ENCODE results near the gene NEDD4L. TPM values are rescaled to one million over a fixed set of nuclear protein-coding genes. Genes with fewer than 3 reads are reported as not detected.

NEDD4L gene
- total RNA-seq, 1 experiment from 2014 or later = 42.9 TPM

GRCh38 chr18:58234359-58234741 lies 190.3 kb downstream of the NEDD4L start:
- Histone ChIP-seq H3K4me1 (ENCODE audit: control insufficient read depth, insufficient read depth, low read length) (peaks cover 34% of the 10 kb centered on the region), H3K9me3 (ENCODE audit: control insufficient read depth, insufficient read depth, low read depth, low read length) (no peaks in the 10 kb centered on the region), H3K27ac (ENCODE audit: low read length) (peak overlapping the region; percentile 57), H3K4me3 (ENCODE audit: low read depth in 2 of 2, low read length in 2 of 2) (no peak overlapping the region), H3K36me3 (ENCODE audit: control insufficient read depth, insufficient read depth, low read length) (no peaks in the 10 kb centered on the region), H3K27me3 (ENCODE audit: control insufficient read depth, insufficient read depth, low read length) (no peaks in the 10 kb centered on the region)
- BruUV-seq (replicated peaks) = no TSS peak
- DNase-seq (ENCODE audit: low read depth, low spot score) = no peak
- TF ChIP-seq CTCF (IDR thresholded peaks at IDR 0.05) = no peak
- no peak for TF ChIP-seq SIN3A (IDR thresholded peaks at IDR 0.05; ENCODE audit: borderline replicate concordance, insufficient read depth, low read depth, low read length)
- no peak for TF ChIP-seq TCF7L2 (IDR thresholded peaks at IDR 0.05; ENCODE audit: low read depth, low read length)
- TF ChIP-seq REST (IDR thresholded peaks at IDR 0.05; ENCODE audit: insufficient read depth in 1 of 2, low read depth in 2 of 2, low read length in 1 of 2) = no peak
- TF ChIP-seq POLR2AphosphoS5 (IDR thresholded peaks at IDR 0.05; ENCODE audit: low read depth, low read length) = no peak
- ChIA-PET POLR2A (interaction anchor here (1.6 kb wide), 1 partner anchor 10 kb away, joined by 4 read pairs; no protein-coding TSS in a partner anchor), CTCF (no interaction called here)
- ATAC-seq = no peak; the same call in 1 of the 2 replicates
- in situ Hi-C loops (cut with HindIII; ENCODE audit: low pct_unique_long_range_greater_than_20kb, low sequenced_read_pairs) = no loop called here
- intact Hi-C loops (cut with micrococcal nuclease; ENCODE audit: unreplicated experiment) = no loop called here

- H3K27me3 ChIP-seq (ENCODE audit: control insufficient read depth, insufficient read depth, low read length) = no peaks in the 10 kb centered on the region
- no peak for DNase-seq (ENCODE audit: low read depth, low spot score)
- H3K36me3 ChIP-seq (ENCODE audit: control insufficient read depth, insufficient read depth, low read length) = no peaks in the 10 kb centered on the region
- H3K27ac ChIP-seq (ENCODE audit: low read length) = peak overlapping the region; percentile 58
- TF ChIP-seq REST (IDR thresholded peaks at IDR 0.05; ENCODE audit: insufficient read depth in 1 of 2, low read depth in 2 of 2, low read length in 1 of 2) (no peak), TCF7L2 (IDR thresholded peaks at IDR 0.05; ENCODE audit: low read depth, low read length) (peak; percentile 54; the same call in 1 of the 2 replicates)
- ChIA-PET POLR2A (interaction anchor here (0.5 to 1.6 kb wide), 2 partner anchors 11 to 25 kb away, joined by 4 to 8 read pairs; no protein-coding TSS in a partner anchor), CTCF (interaction anchor here (0.6 kb wide), 1 partner anchor 43 kb away, joined by 3 read pairs; no protein-coding TSS in a partner anchor)
- ATAC-seq = peak; percentile 84
- in situ Hi-C loops (cut with HindIII; ENCODE audit: low pct_unique_long_range_greater_than_20kb, low sequenced_read_pairs) (no loop called here), intact Hi-C loops (cut with micrococcal nuclease; ENCODE audit: unreplicated experiment) (no loop called here)
- no peaks in the 10 kb centered on the region for H3K9me3 ChIP-seq (ENCODE audit: control insufficient read depth, insufficient read depth, low read depth, low read length)
- BruUV-seq (replicated peaks) = no TSS peak
- peak overlapping the region in 1 of 2 experiments; percentile 25; a peak in 2 of 4 replicates for H3K4me3 ChIP-seq (ENCODE audit: low read depth in 2 of 2, low read length in 2 of 2)
- peaks cover 34% of the 10 kb centered on the region for H3K4me1 ChIP-seq (ENCODE audit: control insufficient read depth, insufficient read depth, low read length)
Measured at GRCh38 chr18:58235001-58235436, 191.0 kb downstream of the NEDD4L start.
